ENCODE results near the gene CLEC18C. TPM values are rescaled to one million over a fixed set of nuclear protein-coding genes. Genes with fewer than 3 reads are reported as not detected.
"Not testable (repeated sequence)": the region's sequence is repeated elsewhere in the genome, so short reads cannot be mapped to it uniquely, and the experiment has no call there.

CLEC18C gene
- polyA plus RNA-seq, 1 donor = 0.69 TPM

- WGBS (ENCODE audit: insufficient coverage, low lambda C conversion rate) = no CpG with 5 or more reads among the region's 71 CpGs
Measured at GRCh38 chr16:70187858-70188607, 14.4 kb downstream of the CLEC18C start.

DNA sequence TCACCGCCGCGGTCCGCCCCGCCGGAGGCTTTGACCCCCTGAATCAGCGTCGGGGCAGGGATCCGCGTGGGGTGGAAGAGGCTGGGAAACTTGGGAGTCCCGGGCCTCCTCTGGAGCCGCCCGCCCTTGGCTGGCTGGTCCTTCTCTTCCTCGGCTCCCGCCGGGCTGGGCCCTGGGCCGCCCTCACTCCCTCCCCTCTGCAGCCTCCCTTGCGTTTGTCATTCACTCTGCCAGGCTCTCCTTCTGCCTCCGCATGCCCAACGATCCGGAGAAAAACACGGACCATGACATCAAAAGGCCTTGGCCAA lies 15.0 kb downstream of the CLEC18C start:
- H3K4me1 ChIP-seq (ENCODE audit: control insufficient read depth, insufficient read depth, low read length); H3K36me3 ChIP-seq (ENCODE audit: control insufficient read depth, insufficient read depth, low read length); H3K27me3 ChIP-seq (ENCODE audit: control insufficient read depth, insufficient read depth, low read length); H3K9me3 ChIP-seq (ENCODE audit: control insufficient read depth, low read depth, low read length); H3K27ac ChIP-seq (ENCODE audit: low read length): not testable (repeated sequence)
- H3K4me3 ChIP-seq (ENCODE audit: low read length) = peak overlapping the region; percentile 28
- no CpG with 5 or more reads among the region's 22 CpGs for WGBS (ENCODE audit: insufficient coverage, low lambda C conversion rate)
- peak in 1 of 2 donors; percentile 7 for DNase-seq

More at GRCh38 chr16:70187858-70188607, 14.4 kb downstream of the CLEC18C start:
- H3K27me3 ChIP-seq (ENCODE audit: control insufficient read depth, insufficient read depth, low read length); DNase-seq; H3K9me3 ChIP-seq (ENCODE audit: control insufficient read depth, low read depth, low read length); H3K36me3 ChIP-seq (ENCODE audit: control insufficient read depth, insufficient read depth, low read length); H3K4me1 ChIP-seq (ENCODE audit: control insufficient read depth, insufficient read depth, low read length); H3K27ac ChIP-seq (ENCODE audit: low read length): not testable (repeated sequence)
- peak overlapping the region; percentile 28 for H3K4me3 ChIP-seq (ENCODE audit: low read length)

DNA sequence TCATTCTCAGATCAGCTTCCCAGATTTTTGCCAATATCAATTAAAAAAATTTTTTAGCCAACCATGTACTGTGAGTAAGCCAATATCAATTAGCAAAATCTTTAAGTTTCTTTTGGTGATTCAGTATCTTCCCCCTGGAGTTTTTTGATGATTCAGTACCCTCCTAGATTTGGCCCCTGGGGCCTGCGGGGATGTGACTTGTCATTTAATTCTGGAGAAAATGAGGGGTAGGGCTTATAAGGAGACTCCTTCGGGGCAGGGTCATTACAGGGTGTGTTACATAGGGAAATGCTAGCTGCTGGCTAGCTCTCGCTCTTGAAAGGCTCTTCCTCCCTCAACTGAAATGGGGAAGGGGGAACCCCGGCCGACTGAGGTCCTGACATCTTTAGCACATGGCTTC lies 17.0 kb downstream of the CLEC18C start:
- WGBS (ENCODE audit: insufficient coverage, low lambda C conversion rate) = no CpG with 5 or more reads among the region's 5 CpGs
- not testable (repeated sequence) for H3K27me3 ChIP-seq (ENCODE audit: control insufficient read depth, insufficient read depth, low read length)

GRCh38 chr16:70196683-70197300 lies 23.2 kb downstream of the CLEC18C start:
- not testable (repeated sequence) for H3K27ac ChIP-seq (ENCODE audit: low read length); H3K4me3 ChIP-seq (ENCODE audit: low read length); H3K27me3 ChIP-seq (ENCODE audit: control insufficient read depth, insufficient read depth, low read length); H3K4me1 ChIP-seq (ENCODE audit: control insufficient read depth, insufficient read depth, low read length); H3K36me3 ChIP-seq (ENCODE audit: control insufficient read depth, insufficient read depth, low read length); DNase-seq; H3K9me3 ChIP-seq (ENCODE audit: control insufficient read depth, low read depth, low read length)
- no CpG with 5 or more reads among the region's 12 CpGs for WGBS (ENCODE audit: insufficient coverage, low lambda C conversion rate)

More for the DNA sequence above, 17.0 kb downstream of the CLEC18C start:
- H3K4me1 ChIP-seq (ENCODE audit: control insufficient read depth, insufficient read depth, low read length); H3K27ac ChIP-seq (ENCODE audit: low read length); H3K9me3 ChIP-seq (ENCODE audit: control insufficient read depth, low read depth, low read length); H3K4me3 ChIP-seq (ENCODE audit: low read length); DNase-seq; H3K36me3 ChIP-seq (ENCODE audit: control insufficient read depth, insufficient read depth, low read length): not testable (repeated sequence)

DNA sequence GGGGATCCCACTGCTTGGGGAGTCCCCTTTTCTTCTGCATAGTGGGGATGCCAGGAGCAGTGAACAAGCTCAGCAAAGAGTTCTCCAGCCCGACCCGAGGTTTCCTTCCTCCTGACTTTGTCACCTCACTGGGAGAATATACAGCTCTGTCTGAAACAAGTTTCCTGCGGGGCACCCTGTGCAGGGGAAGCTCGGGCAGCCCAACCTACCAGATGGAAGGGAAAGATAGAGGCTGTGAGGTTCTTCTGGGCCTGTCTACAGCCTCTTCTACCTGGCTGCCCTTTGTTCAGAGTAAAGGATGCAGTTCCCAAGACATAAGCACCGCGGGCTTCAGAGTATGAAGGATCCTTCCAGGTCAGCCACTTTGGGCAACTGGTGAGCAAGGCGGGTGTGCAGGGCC lies 24.0 kb downstream of the CLEC18C start:
- H3K4me1 ChIP-seq (ENCODE audit: control insufficient read depth, insufficient read depth, low read length); H3K27me3 ChIP-seq (ENCODE audit: control insufficient read depth, insufficient read depth, low read length); H3K4me3 ChIP-seq (ENCODE audit: low read length); DNase-seq; H3K9me3 ChIP-seq (ENCODE audit: control insufficient read depth, low read depth, low read length); H3K36me3 ChIP-seq (ENCODE audit: control insufficient read depth, insufficient read depth, low read length); H3K27ac ChIP-seq (ENCODE audit: low read length): not testable (repeated sequence)
- WGBS (ENCODE audit: insufficient coverage, low lambda C conversion rate) = no CpG with 5 or more reads among the region's 7 CpGs

GRCh38 chr16:70198230-70198629 lies 24.6 kb downstream of the CLEC18C start:
- H3K9me3 ChIP-seq (ENCODE audit: control insufficient read depth, low read depth, low read length); H3K4me3 ChIP-seq (ENCODE audit: low read length); H3K36me3 ChIP-seq (ENCODE audit: control insufficient read depth, insufficient read depth, low read length); DNase-seq; H3K27ac ChIP-seq (ENCODE audit: low read length); H3K27me3 ChIP-seq (ENCODE audit: control insufficient read depth, insufficient read depth, low read length); H3K4me1 ChIP-seq (ENCODE audit: control insufficient read depth, insufficient read depth, low read length): not testable (repeated sequence)
- WGBS (ENCODE audit: insufficient coverage, low lambda C conversion rate) = no CpG with 5 or more reads among the region's 9 CpGs

- not testable (repeated sequence) for H3K9me3 ChIP-seq (ENCODE audit: control insufficient read depth, low read depth, low read length); DNase-seq; H3K27ac ChIP-seq (ENCODE audit: low read length); H3K4me1 ChIP-seq (ENCODE audit: control insufficient read depth, insufficient read depth, low read length); H3K4me3 ChIP-seq (ENCODE audit: low read length); H3K27me3 ChIP-seq (ENCODE audit: control insufficient read depth, insufficient read depth, low read length); H3K36me3 ChIP-seq (ENCODE audit: control insufficient read depth, insufficient read depth, low read length)
- WGBS (ENCODE audit: insufficient coverage, low lambda C conversion rate) = 83% methylated on average over 1 of the region's 3 CpGs
Measured at GRCh38 chr16:70198666-70199065, 25.1 kb downstream of the CLEC18C start.

GRCh38 chr16:70199170-70199569 lies 25.6 kb downstream of the CLEC18C start:
- H3K27me3 ChIP-seq (ENCODE audit: control insufficient read depth, insufficient read depth, low read length); H3K4me1 ChIP-seq (ENCODE audit: control insufficient read depth, insufficient read depth, low read length); H3K27ac ChIP-seq (ENCODE audit: low read length); H3K4me3 ChIP-seq (ENCODE audit: low read length); DNase-seq; H3K36me3 ChIP-seq (ENCODE audit: control insufficient read depth, insufficient read depth, low read length); H3K9me3 ChIP-seq (ENCODE audit: control insufficient read depth, low read depth, low read length): not testable (repeated sequence)
- WGBS (ENCODE audit: insufficient coverage, low lambda C conversion rate) = no CpG with 5 or more reads among the region's 9 CpGs

- not testable (repeated sequence) for H3K4me3 ChIP-seq (ENCODE audit: low read length); H3K27ac ChIP-seq (ENCODE audit: low read length); H3K4me1 ChIP-seq (ENCODE audit: control insufficient read depth, insufficient read depth, low read length); H3K9me3 ChIP-seq (ENCODE audit: control insufficient read depth, low read depth, low read length); DNase-seq; H3K27me3 ChIP-seq (ENCODE audit: control insufficient read depth, insufficient read depth, low read length); H3K36me3 ChIP-seq (ENCODE audit: control insufficient read depth, insufficient read depth, low read length)
- no CpG with 5 or more reads among the region's 8 CpGs for WGBS (ENCODE audit: insufficient coverage, low lambda C conversion rate)
Measured at GRCh38 chr16:70200063-70200462, 26.5 kb downstream of the CLEC18C start.

DNA sequence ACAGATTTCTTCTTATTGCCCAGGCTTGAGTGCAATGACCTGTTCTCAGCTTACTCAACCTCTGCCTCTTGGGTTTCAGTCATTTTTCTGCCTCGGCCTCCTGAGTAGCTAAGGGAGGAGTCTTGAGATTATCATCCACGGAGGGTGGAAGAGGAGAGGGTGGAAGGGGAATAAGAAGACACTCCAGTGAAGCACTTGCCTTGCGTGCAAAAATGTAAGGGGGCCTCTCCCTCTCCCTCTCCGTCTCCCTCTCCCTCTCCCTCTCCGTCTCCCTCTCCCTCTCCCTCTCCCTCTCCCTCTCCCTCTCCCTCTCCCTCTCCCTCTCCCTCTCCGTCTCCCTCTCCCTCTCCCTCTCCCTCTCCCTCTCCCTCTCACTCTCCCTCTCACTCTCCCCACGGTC lies 29.9 kb downstream of the CLEC18C start:
- not testable (repeated sequence) for H3K4me1 ChIP-seq (ENCODE audit: control insufficient read depth, insufficient read depth, low read length); H3K4me3 ChIP-seq (ENCODE audit: low read length); DNase-seq; H3K36me3 ChIP-seq (ENCODE audit: control insufficient read depth, insufficient read depth, low read length); H3K27ac ChIP-seq (ENCODE audit: low read length); H3K9me3 ChIP-seq (ENCODE audit: control insufficient read depth, low read depth, low read length); H3K27me3 ChIP-seq (ENCODE audit: control insufficient read depth, insufficient read depth, low read length)
- WGBS (ENCODE audit: insufficient coverage, low lambda C conversion rate) = no CpG with 5 or more reads among the region's 7 CpGs

DNA sequence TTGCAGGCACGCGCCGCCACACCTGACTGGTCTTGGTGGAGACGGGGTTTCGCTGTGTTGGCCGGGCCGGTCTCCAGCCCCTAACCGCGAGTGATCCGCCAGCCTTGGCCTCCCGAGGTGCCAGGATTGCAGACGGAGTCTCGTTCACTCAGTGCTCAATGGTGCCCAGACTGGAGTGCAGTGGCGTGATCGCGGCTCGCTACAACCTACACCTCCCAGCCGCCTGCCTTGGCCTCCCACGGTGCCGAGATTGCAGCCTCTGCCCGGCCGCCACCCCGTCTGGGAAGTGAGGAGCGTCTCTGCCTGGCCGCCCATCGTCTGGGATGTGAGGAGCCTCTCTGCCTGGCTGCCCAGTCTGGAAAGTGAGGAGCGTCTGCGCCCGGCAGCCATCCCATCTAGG lies 30.4 kb downstream of the CLEC18C start:
- not testable (repeated sequence) for H3K9me3 ChIP-seq (ENCODE audit: control insufficient read depth, low read depth, low read length); H3K27me3 ChIP-seq (ENCODE audit: control insufficient read depth, insufficient read depth, low read length); H3K36me3 ChIP-seq (ENCODE audit: control insufficient read depth, insufficient read depth, low read length); H3K4me1 ChIP-seq (ENCODE audit: control insufficient read depth, insufficient read depth, low read length); H3K4me3 ChIP-seq (ENCODE audit: low read length); DNase-seq; H3K27ac ChIP-seq (ENCODE audit: low read length)
- no CpG with 5 or more reads among the region's 29 CpGs for WGBS (ENCODE audit: insufficient coverage, low lambda C conversion rate)

Data from large intestine (tissue), 3 donors.